ENCODE data around the gene MRGPRG.
"Not testable (repeated sequence)": the region's sequence is repeated elsewhere in the genome, so short reads cannot be mapped to it uniquely, and the experiment has no call there.

The MRGPRG gene, protein sequence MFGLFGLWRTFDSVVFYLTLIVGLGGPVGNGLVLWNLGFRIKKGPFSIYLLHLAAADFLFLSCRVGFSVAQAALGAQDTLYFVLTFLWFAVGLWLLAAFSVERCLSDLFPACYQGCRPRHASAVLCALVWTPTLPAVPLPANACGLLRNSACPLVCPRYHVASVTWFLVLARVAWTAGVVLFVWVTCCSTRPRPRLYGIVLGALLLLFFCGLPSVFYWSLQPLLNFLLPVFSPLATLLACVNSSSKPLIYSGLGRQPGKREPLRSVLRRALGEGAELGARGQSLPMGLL

DNA sequence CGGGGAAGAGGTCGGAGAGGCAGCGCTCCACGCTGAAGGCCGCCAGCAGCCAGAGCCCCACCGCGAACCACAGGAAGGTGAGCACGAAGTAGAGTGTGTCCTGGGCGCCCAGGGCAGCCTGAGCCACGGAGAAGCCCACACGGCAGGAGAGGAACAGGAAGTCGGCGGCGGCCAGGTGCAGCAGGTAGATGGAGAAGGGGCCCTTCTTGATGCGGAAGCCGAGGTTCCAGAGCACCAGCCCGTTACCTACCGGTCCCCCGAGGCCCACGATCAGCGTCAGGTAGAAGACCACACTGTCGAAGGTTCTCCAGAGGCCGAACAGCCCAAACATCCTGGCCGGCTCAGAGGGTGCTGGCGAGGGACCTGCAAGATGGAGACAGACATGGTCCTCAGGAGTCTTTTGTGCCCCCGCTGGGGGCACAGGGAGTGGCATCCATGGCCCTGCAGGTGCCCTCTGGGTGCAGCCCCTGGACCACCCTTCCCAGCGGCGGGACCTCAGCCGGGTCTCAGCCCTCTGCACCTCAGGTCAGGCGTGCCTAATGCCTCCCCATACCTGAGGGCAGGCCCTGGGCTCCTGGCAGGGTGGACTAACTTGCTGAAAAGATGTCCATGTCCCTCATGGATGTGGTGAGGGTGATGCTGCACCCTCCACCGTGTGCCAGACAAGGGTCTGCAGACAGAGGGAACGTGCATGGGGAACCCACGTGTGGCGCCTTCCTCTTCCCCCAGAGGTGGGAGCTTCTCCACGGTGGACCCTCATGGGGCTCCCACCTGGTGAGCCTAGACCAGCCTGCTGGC, at the start of gene MRGPRG:
TSS of gene MRGPRG (minus strand) at position 331 of the 798 bp plus-strand sequence. CDS start at position 331, 0 bp downstream.
- no peak for TF ChIP-seq ZFX (IDR thresholded peaks at IDR 0.05)
- TF ChIP-seq, protein P1, sequence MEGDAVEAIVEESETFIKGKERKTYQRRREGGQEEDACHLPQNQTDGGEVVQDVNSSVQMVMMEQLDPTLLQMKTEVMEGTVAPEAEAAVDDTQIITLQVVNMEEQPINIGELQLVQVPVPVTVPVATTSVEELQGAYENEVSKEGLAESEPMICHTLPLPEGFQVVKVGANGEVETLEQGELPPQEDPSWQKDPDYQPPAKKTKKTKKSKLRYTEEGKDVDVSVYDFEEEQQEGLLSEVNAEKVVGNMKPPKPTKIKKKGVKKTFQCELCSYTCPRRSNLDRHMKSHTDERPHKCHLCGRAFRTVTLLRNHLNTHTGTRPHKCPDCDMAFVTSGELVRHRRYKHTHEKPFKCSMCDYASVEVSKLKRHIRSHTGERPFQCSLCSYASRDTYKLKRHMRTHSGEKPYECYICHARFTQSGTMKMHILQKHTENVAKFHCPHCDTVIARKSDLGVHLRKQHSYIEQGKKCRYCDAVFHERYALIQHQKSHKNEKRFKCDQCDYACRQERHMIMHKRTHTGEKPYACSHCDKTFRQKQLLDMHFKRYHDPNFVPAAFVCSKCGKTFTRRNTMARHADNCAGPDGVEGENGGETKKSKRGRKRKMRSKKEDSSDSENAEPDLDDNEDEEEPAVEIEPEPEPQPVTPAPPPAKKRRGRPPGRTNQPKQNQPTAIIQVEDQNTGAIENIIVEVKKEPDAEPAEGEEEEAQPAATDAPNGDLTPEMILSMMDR (conservative IDR thresholded peaks at IDR 0.05): no peak
- H3K27ac ChIP-seq: no peak within 1 kb of the TSS

DNA sequence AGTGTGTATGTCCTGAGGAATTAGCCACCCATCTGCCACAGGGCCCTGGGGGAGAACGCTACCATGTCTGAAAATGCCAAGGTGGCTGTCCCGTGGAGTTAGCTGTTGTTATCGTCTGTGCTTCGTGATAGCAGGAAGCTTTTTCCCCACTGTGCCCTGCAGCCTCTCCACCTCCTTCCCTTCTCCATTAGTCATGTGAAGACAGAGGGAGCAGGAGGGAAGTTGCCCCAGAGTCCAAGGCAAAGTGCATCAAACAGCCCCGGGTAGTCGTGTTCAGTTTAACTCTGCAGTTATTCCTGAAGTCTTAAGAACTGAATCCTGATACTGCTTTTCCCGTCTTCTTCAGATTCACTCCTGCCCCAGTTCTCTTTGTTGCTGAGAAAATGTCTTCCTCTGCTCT, 43.9 kb upstream of the MRGPRG start:
- not testable (repeated sequence) for H3K27ac ChIP-seq

DNA sequence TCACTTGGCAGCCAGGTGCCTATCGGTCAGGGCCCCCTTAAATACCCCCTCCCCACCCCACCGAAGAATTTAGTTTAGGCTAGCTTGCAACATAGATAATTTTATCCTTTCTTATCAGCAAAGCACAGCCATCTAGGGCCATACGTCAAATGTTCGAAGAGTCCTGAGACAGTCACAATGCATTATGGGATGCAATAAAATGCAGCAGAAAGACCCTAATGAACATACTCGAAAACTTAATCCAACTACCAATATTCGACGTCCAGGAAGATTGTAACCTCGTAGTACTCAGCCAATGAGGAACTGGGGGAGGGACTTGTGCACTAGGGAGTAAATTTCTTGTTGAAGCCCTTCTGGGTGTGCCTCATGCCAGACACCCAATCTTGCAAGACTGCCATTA, 43.2 kb upstream of the MRGPRG start:
- not testable (repeated sequence) for H3K27ac ChIP-seq

DNA sequence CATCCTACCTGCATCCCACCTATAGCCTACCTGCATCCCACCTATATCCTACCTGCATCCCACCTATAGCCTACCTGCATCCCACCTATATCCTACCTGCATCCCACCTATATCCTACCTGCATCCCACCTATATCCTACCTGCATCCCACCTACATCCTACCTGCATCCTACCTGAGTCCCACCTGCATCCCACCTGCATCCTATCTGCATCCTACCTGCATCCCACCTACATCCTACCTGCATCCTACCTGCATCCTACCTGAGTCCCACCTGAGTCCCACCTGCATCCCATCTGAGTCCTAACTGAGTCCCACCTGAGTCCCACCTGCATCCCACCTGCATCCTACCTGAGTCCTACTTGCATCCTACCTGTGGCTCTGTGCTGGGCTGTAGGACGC, 38.9 kb upstream of the MRGPRG start:
- not testable (repeated sequence) for H3K27ac ChIP-seq

DNA sequence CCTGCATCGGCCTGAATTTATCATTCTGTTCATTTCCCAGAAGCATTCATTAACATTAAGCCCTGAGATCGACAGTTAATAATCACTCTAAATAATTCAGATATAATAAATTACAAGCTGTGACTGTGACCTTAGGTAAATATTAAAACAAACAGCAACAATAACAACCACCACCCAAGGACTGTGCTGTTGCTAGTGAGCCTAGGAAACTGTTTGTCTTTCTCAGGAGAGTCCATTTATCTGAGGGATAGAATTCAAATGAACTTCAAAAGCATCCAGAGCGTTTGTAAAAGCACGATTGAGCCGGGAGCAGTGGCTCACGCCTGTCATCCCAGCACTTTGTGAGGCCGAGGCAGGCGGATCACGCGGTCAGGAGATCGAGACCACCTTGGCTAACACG, 36.6 kb upstream of the MRGPRG start:
- not testable (repeated sequence) for H3K27ac ChIP-seq

DNA sequence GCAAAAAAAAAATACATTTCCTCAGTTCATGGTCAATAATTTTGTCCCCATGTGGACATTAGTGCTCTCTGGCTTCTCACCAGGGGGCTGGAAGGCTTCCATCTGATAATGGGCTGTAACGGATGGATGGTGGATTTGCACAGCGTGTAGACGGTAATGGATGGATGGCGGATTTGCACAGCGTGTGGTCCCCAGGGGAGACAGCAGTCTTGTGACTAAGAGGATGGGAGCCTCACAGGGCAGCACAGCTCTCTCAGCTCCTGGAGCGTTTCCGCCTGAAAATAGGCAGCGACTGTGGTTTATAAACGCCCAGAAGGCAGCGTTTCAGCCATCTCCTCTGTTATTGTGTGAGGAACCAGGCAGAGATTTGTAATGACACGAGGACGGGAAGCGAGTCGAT, 36.2 kb upstream of the MRGPRG start:
- not testable (repeated sequence) for H3K27ac ChIP-seq

DNA sequence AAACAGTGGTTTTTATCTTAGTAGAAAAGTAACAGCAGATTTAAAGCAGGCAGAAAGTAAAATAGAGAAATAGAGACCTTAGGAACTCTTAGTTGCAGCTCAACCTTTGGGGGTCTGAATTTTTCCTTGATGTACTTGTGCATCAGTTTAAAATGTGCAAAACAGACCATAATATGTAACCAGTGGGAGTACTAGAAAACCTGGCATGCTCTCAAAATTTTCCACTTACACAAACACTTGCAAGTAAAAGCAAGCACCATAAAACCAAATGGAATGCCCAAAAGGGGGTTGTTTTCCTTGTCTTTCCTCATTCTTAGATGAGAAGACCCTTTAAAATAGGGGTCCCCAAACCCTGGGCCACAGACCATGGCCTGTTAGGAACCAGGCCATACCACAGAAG, 26.5 kb upstream of the MRGPRG start:
- no peak overlapping the region for H3K27ac ChIP-seq
- TF ChIP-seq ZFX (IDR thresholded peaks at IDR 0.05): no peak
- TF ChIP-seq, protein P1 (conservative IDR thresholded peaks at IDR 0.05): no peak

DNA sequence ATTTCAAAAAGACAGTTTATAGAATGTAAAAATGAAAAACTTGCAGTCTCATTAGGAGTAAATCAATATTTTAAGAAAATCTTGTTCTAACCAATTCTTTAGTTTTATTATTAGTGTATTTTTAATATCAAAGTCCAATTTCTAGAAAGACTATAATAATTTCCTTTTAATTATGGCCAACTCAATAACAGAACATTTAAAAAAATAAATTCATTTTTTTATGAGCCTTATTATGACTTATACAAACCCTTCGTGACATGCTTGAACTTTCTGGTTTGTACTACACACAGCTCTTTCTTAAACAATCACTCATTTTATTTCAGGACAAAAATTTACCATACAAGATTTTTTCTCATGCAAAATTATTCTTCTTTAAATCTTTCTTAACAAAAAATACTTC, 25.3 kb upstream of the MRGPRG start:
- H3K27ac ChIP-seq: no peak overlapping the region
- TF ChIP-seq, protein P1 (conservative IDR thresholded peaks at IDR 0.05): no peak
- TF ChIP-seq ZFX (IDR thresholded peaks at IDR 0.05): no peak

DNA sequence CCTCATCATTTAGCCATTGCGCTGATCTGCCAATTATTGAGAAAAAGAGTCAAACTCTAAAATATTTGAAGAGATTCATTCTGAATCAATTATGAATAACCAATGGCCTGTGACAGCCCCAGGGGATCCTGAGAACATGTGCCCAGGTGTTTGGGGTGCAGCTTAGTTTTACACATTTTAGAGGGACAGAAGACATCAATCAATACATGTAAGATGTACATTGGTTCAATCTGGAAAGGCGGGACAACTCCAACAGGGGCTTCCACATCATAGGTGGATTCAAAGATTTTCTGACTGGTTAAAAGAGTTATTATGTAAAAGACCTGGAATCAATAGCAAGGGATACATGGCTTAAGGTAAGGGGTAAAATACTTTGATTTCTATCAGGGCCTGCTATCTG, 18.5 kb upstream of the MRGPRG start:
- H3K27ac ChIP-seq: no peak overlapping the region
- TF ChIP-seq, protein P1 (conservative IDR thresholded peaks at IDR 0.05): no peak
- no peak for TF ChIP-seq ZFX (IDR thresholded peaks at IDR 0.05)

DNA sequence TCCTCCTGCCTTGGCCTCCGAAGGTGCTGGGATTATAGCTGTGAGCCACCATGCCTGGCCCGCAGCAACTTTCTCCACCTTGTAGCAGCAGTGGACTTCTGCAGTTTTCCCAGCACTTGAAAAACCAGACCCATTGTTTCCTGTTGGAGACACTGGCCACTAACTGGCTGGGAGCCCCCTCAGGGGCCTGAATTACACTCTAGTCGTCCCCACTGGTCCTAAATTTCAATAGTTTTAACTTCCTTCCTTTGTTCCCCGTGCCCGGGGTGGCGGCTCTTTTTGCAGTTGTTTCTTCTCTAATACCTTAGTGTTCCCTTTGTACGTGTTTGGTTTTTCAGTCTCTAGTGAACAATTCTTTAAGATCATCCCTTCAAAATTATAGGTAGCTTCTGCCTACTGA, 16.2 kb upstream of the MRGPRG start:
- no peak overlapping the region for H3K27ac ChIP-seq
- no peak for TF ChIP-seq ZFX (IDR thresholded peaks at IDR 0.05)
- TF ChIP-seq, protein P1 (conservative IDR thresholded peaks at IDR 0.05): no peak

Measured in C4-2B (cell line).